A375 (cell line): ENCODE measurements around the gene TMEM147. TPM values are rescaled to one million over a fixed set of nuclear protein-coding genes. Genes with fewer than 3 reads are reported as not detected.

Experiments used
- total RNA-seq: library from RNA; depleted of rRNA; stranded (reverse); fragments of >200 nt; shearing (Covaris generic); gene quantifications from 2 replicates; pipeline ENCODE4 v1.2.3, GENCODE V29; 2014; rRNA removed

The TMEM147 gene, protein sequence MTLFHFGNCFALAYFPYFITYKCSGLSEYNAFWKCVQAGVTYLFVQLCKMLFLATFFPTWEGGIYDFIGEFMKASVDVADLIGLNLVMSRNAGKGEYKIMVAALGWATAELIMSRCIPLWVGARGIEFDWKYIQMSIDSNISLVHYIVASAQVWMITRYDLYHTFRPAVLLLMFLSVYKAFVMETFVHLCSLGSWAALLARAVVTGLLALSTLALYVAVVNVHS
- total RNA-seq: 126 and 129 TPM in 2 replicates

DNA sequence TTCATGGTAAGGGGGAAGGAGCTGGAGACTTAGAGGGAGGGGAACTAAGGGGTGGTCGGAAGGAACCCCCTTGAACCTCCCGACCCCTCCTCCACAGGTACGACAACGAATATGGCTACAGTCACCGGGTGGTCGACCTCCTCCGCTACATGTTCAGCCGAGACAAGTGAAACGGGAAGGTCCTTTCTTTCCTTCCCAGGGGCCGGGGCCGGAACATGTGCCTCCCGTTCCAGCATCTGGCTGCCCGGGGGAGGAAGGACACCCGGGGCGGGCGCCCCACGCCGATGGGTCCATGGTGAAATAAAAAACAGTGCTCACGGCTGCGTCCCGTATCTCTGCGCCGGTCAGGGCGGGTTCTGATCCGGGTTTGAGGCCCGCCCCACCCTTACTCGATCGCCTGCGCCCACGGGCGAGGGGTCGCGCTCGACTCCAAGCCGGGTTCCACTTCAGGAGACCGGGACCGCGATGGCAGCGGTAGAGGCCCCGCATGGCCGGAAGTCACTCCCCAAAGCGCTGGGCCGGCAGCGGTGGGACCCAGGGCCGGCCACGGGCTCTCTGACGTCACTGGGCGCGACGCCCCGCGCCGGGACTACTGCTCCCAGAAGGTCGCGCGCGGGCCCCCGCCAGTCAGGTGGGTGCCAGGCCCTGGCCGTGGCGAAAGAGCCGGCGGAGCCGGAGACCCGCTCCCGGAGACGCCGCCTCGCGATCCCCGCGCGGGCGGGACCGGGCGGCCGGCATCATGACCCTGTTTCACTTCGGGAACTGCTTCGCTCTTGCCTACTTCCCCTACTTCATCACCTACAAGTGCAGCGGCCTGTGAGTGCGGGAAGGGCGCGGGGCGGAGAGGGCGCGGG is at the start of gene TMEM147:
Gene TMEM147 (plus strand): TSS at position 626 of the 854 bp plus-strand sequence. CDS start 114 bp downstream, at position 740.

DNA sequence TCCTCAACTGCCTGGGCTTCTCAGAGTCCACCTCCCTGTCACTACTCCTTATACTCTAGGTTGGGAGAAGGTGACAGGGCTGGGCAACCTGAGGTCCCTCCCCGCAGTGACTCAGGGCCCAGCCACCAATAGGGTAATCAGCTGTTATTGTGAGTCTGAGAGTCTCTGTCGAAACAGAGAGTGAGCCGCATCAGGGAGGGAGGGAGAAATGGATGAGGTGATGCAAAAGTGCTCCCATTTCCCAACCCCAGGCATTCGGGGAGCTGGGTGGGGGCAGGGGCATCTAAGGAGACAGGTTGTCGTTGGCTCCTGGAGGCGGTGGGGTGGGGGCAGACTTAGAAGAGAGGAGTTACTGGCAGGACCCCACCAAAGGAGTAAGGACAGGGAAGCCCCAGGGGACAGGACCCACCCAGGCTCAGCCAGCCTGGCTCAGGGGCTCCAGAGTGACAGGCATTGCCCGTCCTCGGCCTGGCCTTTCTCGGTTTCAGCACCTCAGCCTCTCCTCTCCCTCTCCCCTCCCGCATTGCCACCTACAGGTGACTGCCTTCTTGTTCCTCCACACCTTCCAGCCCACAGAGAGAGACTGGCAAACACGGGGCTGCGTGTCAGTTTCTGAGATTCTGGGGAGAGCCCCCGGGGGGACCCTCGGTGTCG is 31.7 kb upstream of the TMEM147 start, which contains the start of gene DMKN:
Gene DMKN (minus strand): TSS at position 22 of the 654 bp plus-strand sequence. CDS start 174 bp downstream, outside the sequence.

DNA sequence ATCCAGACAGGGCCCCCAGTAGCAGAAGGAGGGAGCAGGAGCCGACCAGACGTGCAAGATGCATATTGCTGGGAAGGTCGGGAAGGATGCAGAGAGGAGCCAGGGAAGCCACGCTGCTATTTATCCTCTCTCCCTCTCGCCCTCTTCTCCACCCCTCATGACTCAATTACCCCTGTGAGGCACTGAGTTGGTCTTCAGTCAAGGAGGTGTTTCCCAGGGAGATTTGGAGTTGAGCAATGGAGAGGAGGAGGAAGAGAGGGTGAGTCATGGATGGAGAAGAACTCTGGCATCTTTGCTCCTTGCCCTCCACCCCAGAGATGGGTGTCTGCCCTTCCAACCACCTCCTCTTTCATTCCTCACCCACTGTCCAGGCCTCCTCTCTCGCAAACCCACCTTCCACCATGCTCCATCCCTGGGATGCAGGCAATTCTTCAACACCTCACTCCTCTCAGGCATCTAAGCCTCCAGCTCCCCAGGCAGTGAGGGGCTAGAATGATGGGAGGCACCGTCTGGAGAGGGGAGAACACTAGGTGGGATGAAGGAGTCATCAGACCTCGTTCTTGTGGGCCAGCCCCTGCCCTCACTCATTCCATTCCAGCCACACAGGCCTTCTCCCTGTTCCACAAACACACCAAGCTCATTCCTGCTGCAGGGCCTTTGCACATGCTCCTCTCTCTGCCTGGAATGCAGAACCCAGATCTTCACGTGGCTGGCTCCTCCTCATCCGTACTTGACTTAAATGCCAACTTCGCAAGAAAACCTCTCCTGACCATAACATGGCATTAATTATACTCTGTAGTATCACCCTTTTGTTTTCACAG is 17.0 kb upstream of the TMEM147 start, which contains the start of gene SBSN:
Gene SBSN (minus strand): TSS at position 94 of the 821 bp plus-strand sequence. CDS start 30 bp downstream, at position 64.

DNA sequence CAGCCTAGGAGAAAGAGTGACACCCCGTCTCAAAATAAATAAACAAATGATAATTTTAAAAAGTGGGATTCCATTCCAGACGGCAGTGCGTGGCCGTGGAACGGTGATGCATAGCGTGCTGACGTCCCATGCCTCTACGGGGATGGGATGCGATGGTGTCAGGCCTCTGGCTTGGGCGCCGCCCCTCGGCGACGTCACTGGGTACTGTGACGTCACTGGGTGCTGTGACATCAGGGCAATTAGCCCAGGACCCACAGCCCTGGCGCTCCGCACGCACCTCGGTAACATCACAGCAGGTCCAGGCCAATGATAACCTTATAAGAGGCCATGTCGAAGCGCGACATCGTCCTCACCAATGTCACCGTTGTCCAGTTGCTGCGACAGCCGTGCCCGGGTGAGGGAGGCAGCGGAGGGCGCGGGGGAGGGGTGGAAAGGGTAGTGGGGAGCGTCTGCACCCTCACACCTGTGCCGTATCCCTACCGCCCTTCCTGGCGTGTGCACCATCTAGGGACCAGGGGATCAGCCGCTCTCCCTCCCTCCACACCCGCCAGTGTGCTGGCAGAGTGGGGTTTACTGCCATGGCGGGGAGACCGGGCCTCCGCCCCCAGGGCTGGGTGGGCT is 12.1 kb upstream of the TMEM147 start, which contains the start of gene GAPDHS:
Gene GAPDHS (plus strand): TSS at position 256 of the 621 bp plus-strand sequence. CDS start 72 bp downstream, at position 328.

DNA sequence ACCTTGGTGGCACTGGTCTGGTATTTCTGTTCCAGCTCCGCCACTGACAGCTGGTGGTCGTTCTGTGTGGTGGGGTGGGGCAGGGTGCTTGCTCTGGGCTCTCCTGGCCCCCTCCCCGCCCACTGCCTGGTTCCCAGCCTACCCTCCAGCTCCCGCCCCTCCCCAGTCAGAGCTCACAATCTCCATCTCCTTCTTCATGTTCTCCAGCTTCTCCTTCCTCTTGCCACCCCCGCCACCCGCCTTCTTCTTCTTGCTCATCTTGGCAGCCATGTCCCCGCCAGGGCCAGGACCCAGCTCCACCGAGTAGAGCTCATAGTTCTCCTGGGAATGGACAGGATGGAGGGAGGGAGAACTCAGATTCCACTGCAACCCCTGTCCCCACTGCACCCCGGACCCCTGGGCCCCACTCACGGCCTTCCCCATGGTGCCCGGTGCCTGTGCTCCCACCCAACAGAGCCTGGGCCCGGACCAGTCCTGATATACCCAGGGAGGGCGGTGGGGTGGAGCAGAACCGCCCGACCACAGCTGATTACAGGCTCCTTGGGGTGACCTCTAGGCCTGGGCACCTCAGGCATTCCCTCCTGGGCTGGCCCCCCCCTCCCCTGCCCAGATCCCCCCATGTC is 17.9 kb downstream of the TMEM147 start, which contains the start of gene ATP4A:
Gene ATP4A (minus strand): TSS at position 452 of the 623 bp plus-strand sequence. CDS start 29 bp downstream, at position 423.

DNA sequence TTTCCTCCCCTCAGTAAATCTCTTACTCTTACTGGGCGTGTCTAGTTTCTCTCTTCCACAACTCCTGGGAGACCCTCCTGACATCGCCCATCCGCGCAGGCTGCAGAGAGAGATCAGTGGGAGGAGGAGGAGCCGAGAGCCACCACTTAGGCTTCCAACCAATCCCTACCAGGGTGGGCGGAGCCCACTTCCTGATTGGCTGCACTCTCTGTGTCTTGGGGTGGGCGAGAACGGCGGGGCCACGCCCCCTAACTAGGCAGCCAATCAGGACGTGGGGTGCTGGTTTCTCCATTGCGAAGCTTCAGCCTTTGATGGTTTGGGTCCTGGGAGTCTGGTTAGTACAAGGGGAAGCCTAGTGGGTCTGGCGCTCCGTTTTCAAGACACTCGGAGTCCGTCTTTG is 40.4 kb downstream of the TMEM147 start, which contains the start of gene PMIS2:
Gene PMIS2 (plus strand): TSS at position 326 of the 400 bp plus-strand sequence. CDS start 87 bp downstream, outside the sequence.

Other genes with a start within 250 kb of the TMEM147 start
- gene CD22, start 216.4 kb upstream of the TMEM147 start, total RNA-seq: 8.2 and 11.6 TPM in 2 replicates
- gene FFAR1, start 197.7 kb upstream of the TMEM147 start, total RNA-seq: 0.16 TPM in 1 of 2 replicates, not detected in the other
- gene FFAR3, start 187.2 kb upstream of the TMEM147 start, total RNA-seq: not detected in 2 replicates
- gene GPR42, start 174.6 kb upstream of the TMEM147 start, total RNA-seq: not detected in 2 replicates
- not detected in 2 replicates for gene FFAR2, start 97.4 kb upstream of the TMEM147 start, total RNA-seq
- not detected in 2 replicates for gene KRTDAP, start 55.2 kb upstream of the TMEM147 start, total RNA-seq
- gene DMKN, start 32.0 kb upstream of the TMEM147 start, total RNA-seq: 16.5 and 24.2 TPM in 2 replicates
- gene SBSN, start 17.3 kb upstream of the TMEM147 start, total RNA-seq: 0.05 TPM in 1 of 2 replicates, not detected in the other
- not detected in 2 replicates for gene GAPDHS, start 12.2 kb upstream of the TMEM147 start, total RNA-seq
- not detected in 2 replicates for gene ATP4A, start 18.0 kb downstream of the TMEM147 start, total RNA-seq
- gene PMIS2, start 40.5 kb downstream of the TMEM147 start, total RNA-seq: not detected in 2 replicates
- gene HAUS5, start 67.1 kb downstream of the TMEM147 start, total RNA-seq: 45.8 and 47.4 TPM in 2 replicates
- gene RBM42, start 83.4 kb downstream of the TMEM147 start, total RNA-seq: 86.8 and 95.1 TPM in 2 replicates
- gene ETV2, start 96.1 kb downstream of the TMEM147 start, total RNA-seq: 0.88 and 1.1 TPM in 2 replicates
- gene COX6B1, start 102.7 kb downstream of the TMEM147 start, total RNA-seq: 327 and 328 TPM in 2 replicates
- not detected in 2 replicates for gene UPK1A, start 120.9 kb downstream of the TMEM147 start, total RNA-seq
- not detected in 2 replicates for gene ZBTB32, start 158.9 kb downstream of the TMEM147 start, total RNA-seq
- 14.4 and 20.0 TPM in 2 replicates for gene KMT2B, start 172.4 kb downstream of the TMEM147 start, total RNA-seq
- gene IGFLR1, start 196.8 kb downstream of the TMEM147 start, total RNA-seq: 3.6 and 6.8 TPM in 2 replicates
- 22.6 and 23.4 TPM in 2 replicates for gene U2AF1L4, start 199.8 kb downstream of the TMEM147 start, total RNA-seq
- 35.6 and 40.4 TPM in 2 replicates for gene PSENEN, start 200.0 kb downstream of the TMEM147 start, total RNA-seq
- gene LIN37, start 202.9 kb downstream of the TMEM147 start, total RNA-seq: 7.4 and 12.7 TPM in 2 replicates
- gene HSPB6, start 211.4 kb downstream of the TMEM147 start, total RNA-seq: 0.40 TPM in 1 of 2 replicates, not detected in the other
- 9.5 and 10.8 TPM in 2 replicates for gene PROSER3, start 212.6 kb downstream of the TMEM147 start, total RNA-seq
- 3.3 and 9.8 TPM in 2 replicates for gene ARHGAP33, start 229.9 kb downstream of the TMEM147 start, total RNA-seq